MV-4-11 (cell line): ENCODE measurements around the gene U2AF1L4.

Source experiments
- DNase-seq: peaks from one replicate; lab custom pipeline; 2025; lab: John Stamatoyannopoulos, UW

Gene U2AF1L4

GRCh38 chr19:35757231-35757748 lies 12.1 kb upstream of the U2AF1L4 start:
- no peak for DNase-seq

GRCh38 chr19:35756377-35757230 lies 11.4 kb upstream of the U2AF1L4 start, which contains the start of gene HSPB6:
Gene HSPB6, minus strand, starts transcription at chr19:35757029. Its CDS starts 21 bp downstream, at chr19:35757008.
- no peak for DNase-seq

- no peak for DNase-seq
Measured at GRCh38 chr19:35755550-35756376, 10.5 kb upstream of the U2AF1L4 start.

GRCh38 chr19:35755131-35755549 lies 9.9 kb upstream of the U2AF1L4 start:
- DNase-seq = no peak

GRCh38 chr19:35754370-35755130 lies 9.3 kb upstream of the U2AF1L4 start:
- no peak for DNase-seq

GRCh38 chr19:35753634-35754369 lies 8.6 kb upstream of the U2AF1L4 start:
- DNase-seq = no peak

GRCh38 chr19:35752746-35753350 lies 7.6 kb upstream of the U2AF1L4 start:
- DNase-seq = no peak

- no peak for DNase-seq
Measured at GRCh38 chr19:35751839-35752745, 6.9 kb upstream of the U2AF1L4 start.

GRCh38 chr19:35750167-35750566 lies 4.9 kb upstream of the U2AF1L4 start:
- DNase-seq = no peak

GRCh38 chr19:35748106-35749020 lies 3.1 kb upstream of the U2AF1L4 start, which contains the start of gene LIN37:
Gene LIN37, plus strand, starts transcription at chr19:35748576. Its CDS starts 149 bp downstream, at chr19:35748725.
- peak; percentile 100 for DNase-seq

- no peak for DNase-seq
Measured at GRCh38 chr19:35746531-35746930, 1.3 kb upstream of the U2AF1L4 start.

GRCh38 chr19:35746087-35746462 lies 857 bp upstream of the U2AF1L4 start:
- DNase-seq = no peak

GRCh38 chr19:35744430-35745327 lies 539 bp downstream of the U2AF1L4 start:
- peak; percentile 97 for DNase-seq

GRCh38 chr19:35743640-35744429 lies 1.4 kb downstream of the U2AF1L4 start:
- DNase-seq = no peak

- DNase-seq = peak; percentile 93
Measured at GRCh38 chr19:35742121-35742724, 3.0 kb downstream of the U2AF1L4 start, which contains the start of gene IGFLR1. Gene IGFLR1, minus strand, starts transcription at chr19:35742452. Its CDS starts 1,272 bp downstream, at chr19:35741180.

- DNase-seq = no peak
Measured at GRCh38 chr19:35741203-35741515, 4.1 kb downstream of the U2AF1L4 start.
